HEK293 (cell line): ENCODE results near the gene PHF20.

ENCODE experiments used
- CTCF ChIA-PET: fragments of 350-600 bp; formaldehyde crosslinking; extraction: SDS; loops from one replicate; lab custom pipeline; 2021; ENCODE audit warnings: antibody characterized with exemption; lab: Yijun Ruan, JAX
- POLR2A ChIA-PET: fragments of 300-600 bp; formaldehyde crosslinking; extraction: SDS; loops from one replicate; lab custom pipeline; 2020; ENCODE audit warnings: antibody characterized with exemption, inconsistent platforms; lab: Yijun Ruan, JAX
- H3K27ac ChIP-seq: fragments of 200-500 bp; sonication (Bioruptor generic); 2 replicates; pipeline ENCODE4 v1.5.1; 2014; ENCODE audit warnings: low read depth, low read length, control low read depth, inconsistent platforms; ENCODE audit errors: extremely low read depth
- H3K36me3 ChIP-seq, 2 experiments: fragments of 200-500 bp in 1 of 2; sonication (Bioruptor generic) in 1 of 2; 1 replicate in 1 of 2; 2 replicates in 1 of 2; pipeline ENCODE4 v1.5.1; 2014 to 2017; ENCODE audit warnings: inconsistent platforms in 2 of 2, low read length in 2 of 2; ENCODE audit not compliant: control insufficient read depth in 2 of 2, insufficient read depth in 1 of 2
- H3K4me1 ChIP-seq: fragments of 200-500 bp; sonication (Bioruptor generic); 2 replicates; pipeline ENCODE4 v1.5.1; 2014; ENCODE audit warnings: mild to moderate bottlenecking, low read length, inconsistent platforms; ENCODE audit not compliant: control insufficient read depth, insufficient read depth
- H3K4me3 ChIP-seq: 2 replicates; pipeline ENCODE4 v1.5.1; 2011; ENCODE audit warnings: low read depth, mild to moderate bottlenecking, control low read depth, low read length, moderate library complexity
- H3K9me3 ChIP-seq: fragments of 200-500 bp; sonication (Bioruptor generic); 2 replicates; pipeline ENCODE4 v1.5.1; 2014; ENCODE audit warnings: low read depth, low read length, inconsistent platforms; ENCODE audit not compliant: control insufficient read depth, insufficient read depth
- ELK4 ChIP-seq: IDR thresholded peaks from 2 replicates; pipeline ENCODE4 v1.6.1; 2011; ENCODE audit warnings: mild to moderate bottlenecking, low read depth, low read length, borderline replicate concordance
- KLF9 ChIP-seq: fragments of 450-650 bp; formaldehyde crosslinking; IDR thresholded peaks from 2 replicates; pipeline ENCODE4 v1.5.1; 2016; ENCODE audit warnings: missing biosample characterization, missing genetic modification characterization, low read depth
- RBAK ChIP-seq: fragments of 450-650 bp; formaldehyde crosslinking; IDR thresholded peaks from 2 replicates; pipeline ENCODE4 v1.5.1; 2016; ENCODE audit warnings: missing biosample characterization, missing genetic modification characterization
- SETDB1 ChIP-seq: IDR thresholded peaks from one replicate; pipeline ENCODE4 v1.6.1; 2017; ENCODE audit warnings: mild to moderate bottlenecking, low read length, moderate library complexity, mixed read lengths; ENCODE audit not compliant: insufficient read length
- ZNF112 ChIP-seq: fragments of 450-650 bp; formaldehyde crosslinking; IDR thresholded peaks from 2 replicates; pipeline ENCODE4 v1.5.0; 2017; ENCODE audit warnings: missing biosample characterization, missing genetic modification characterization
- ZNF2 ChIP-seq: fragments of 450-650 bp; formaldehyde crosslinking; IDR thresholded peaks from 2 replicates; pipeline ENCODE4 v1.5.1; 2016; ENCODE audit warnings: missing biosample characterization, missing genetic modification characterization
- ZNF26 ChIP-seq: fragments of 450-650 bp; formaldehyde crosslinking; IDR thresholded peaks from 2 replicates; pipeline ENCODE4 v1.5.1; 2016; ENCODE audit warnings: missing biosample characterization, missing genetic modification characterization
- ZNF362 ChIP-seq: fragments of 450-650 bp; formaldehyde crosslinking; IDR thresholded peaks from 2 replicates; pipeline ENCODE4 v1.5.1; 2016; ENCODE audit warnings: missing biosample characterization, missing genetic modification characterization
- ZNF449 ChIP-seq: fragments of 450-650 bp; formaldehyde crosslinking; IDR thresholded peaks from 2 replicates; pipeline ENCODE4 v1.5.1; 2017; ENCODE audit warnings: missing biosample characterization, mild to moderate bottlenecking, missing genetic modification characterization, moderate library complexity
- ZNF521 ChIP-seq: fragments of 450-650 bp; formaldehyde crosslinking; IDR thresholded peaks from 2 replicates; pipeline ENCODE4 v1.5.1; 2017; ENCODE audit warnings: missing biosample characterization, mild to moderate bottlenecking, missing genetic modification characterization
- ZNF610 ChIP-seq: fragments of 450-650 bp; formaldehyde crosslinking; IDR thresholded peaks from 2 replicates; pipeline ENCODE4 v1.5.1; 2016; ENCODE audit warnings: missing biosample characterization, missing genetic modification characterization, borderline replicate concordance
- ZNF624 ChIP-seq: fragments of 450-650 bp; formaldehyde crosslinking; IDR thresholded peaks from 2 replicates; pipeline ENCODE4 v1.5.1; 2017; ENCODE audit warnings: missing biosample characterization, missing genetic modification characterization
- ZNF704 ChIP-seq: fragments of 450-650 bp; formaldehyde crosslinking; IDR thresholded peaks from 2 replicates; pipeline ENCODE4 v1.5.1; 2016; ENCODE audit warnings: missing biosample characterization, missing genetic modification characterization
- ZNF747 ChIP-seq: fragments of 450-650 bp; formaldehyde crosslinking; IDR thresholded peaks from 2 replicates; pipeline ENCODE4 v1.5.1; 2016; ENCODE audit warnings: missing biosample characterization, missing genetic modification characterization
- ZNF76 ChIP-seq: fragments of 450-650 bp; formaldehyde crosslinking; IDR thresholded peaks from 2 replicates; pipeline ENCODE4; 2016; ENCODE audit warnings: low read depth, missing biosample characterization, missing genetic modification characterization, borderline replicate concordance

PHF20 gene

GRCh38 chr20:35750611-35751010 is 21.2 kb upstream of the PHF20 start:
- Histone ChIP-seq H3K9me3 (no peaks in the 10 kb centered on the region), H3K27ac (no peak overlapping the region), H3K4me1 (no peaks in the 10 kb centered on the region), H3K36me3 (no peaks in the 10 kb centered on the region), H3K4me3 (no peak overlapping the region)
- ChIA-PET POLR2A (interaction anchor here (1.3 kb wide), 1 partner anchor 9 kb away, joined by 12 read pairs; the partner anchor contains the start of gene RBM39), CTCF (no interaction called here)
- no peak for TF ChIP-seq RBAK
- no peak for TF ChIP-seq KLF9 (tag by site-specific recombination)

GRCh38 chr20:35756404-35756803 is 15.4 kb upstream of the PHF20 start:
- TF ChIP-seq ZNF449 (tag by site-specific recombination): peak; percentile 81
- TF ChIP-seq ZNF747 (tag by site-specific recombination): no peak
- TF ChIP-seq ZNF704 (tag by site-specific recombination): no peak
- no peak for TF ChIP-seq ZNF76 (tag by site-specific recombination)
- TF ChIP-seq ZNF2 (tag by site-specific recombination): no peak
- TF ChIP-seq ZNF26 (tag by site-specific recombination): no peak
- no peak for TF ChIP-seq ZNF521
- no peak for TF ChIP-seq SETDB1
- TF ChIP-seq ZNF624 (tag by site-specific recombination): no peak
- no peak for TF ChIP-seq ZNF112
- no peak for TF ChIP-seq ELK4
- 0 out of 2 replicates have a peak, but pooled peaks have one; percentile 60 for TF ChIP-seq ZNF362 (tag by site-specific recombination)
- TF ChIP-seq ZNF610 (tag by site-specific recombination): no peak
- H3K9me3 ChIP-seq: no peaks in the 10 kb centered on the region
- no peaks in the 10 kb centered on the region for H3K4me1 ChIP-seq
- no peaks in the 10 kb centered on the region for H3K36me3 ChIP-seq
- no peak overlapping the region for H3K27ac ChIP-seq
- CTCF ChIA-PET: interaction anchor here (0.6 kb wide), 1 partner anchor 14 kb away, joined by 3 read pairs; no protein-coding TSS in a partner anchor
- POLR2A ChIA-PET: no interaction called here
- H3K4me3 ChIP-seq: no peak overlapping the region
